HG02642 (cell line): ENCODE data around the gene PRDX2.

Source experiments
- ATAC-seq: cut with Tn5 transposase; IDR thresholded peaks from one replicate; pipeline ENCODE4 v1.9.1; 2021; ENCODE audit warnings: mild to moderate bottlenecking; ENCODE audit not compliant: unreplicated experiment, poor library complexity

PRDX2 gene

GRCh38 chr19:12783291-12783848 lies 18.2 kb downstream of the PRDX2 start:
- ATAC-seq = no peak

GRCh38 chr19:12782424-12783290 lies 18.9 kb downstream of the PRDX2 start:
- ATAC-seq = peak; percentile 52

DNA sequence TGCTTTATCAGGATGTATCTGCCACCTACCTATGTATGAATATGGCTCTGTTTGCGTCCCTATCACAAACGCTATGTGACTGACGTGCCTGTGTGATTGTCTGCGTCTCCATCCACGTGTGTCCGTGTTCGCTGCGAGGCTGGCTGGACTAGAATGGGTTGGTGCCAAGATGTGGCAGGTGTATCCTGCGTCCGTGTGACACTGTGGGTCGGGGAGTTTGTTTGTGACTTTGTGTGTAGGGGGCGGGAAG lies 19.5 kb downstream of the PRDX2 start:
- no peak for ATAC-seq

DNA sequence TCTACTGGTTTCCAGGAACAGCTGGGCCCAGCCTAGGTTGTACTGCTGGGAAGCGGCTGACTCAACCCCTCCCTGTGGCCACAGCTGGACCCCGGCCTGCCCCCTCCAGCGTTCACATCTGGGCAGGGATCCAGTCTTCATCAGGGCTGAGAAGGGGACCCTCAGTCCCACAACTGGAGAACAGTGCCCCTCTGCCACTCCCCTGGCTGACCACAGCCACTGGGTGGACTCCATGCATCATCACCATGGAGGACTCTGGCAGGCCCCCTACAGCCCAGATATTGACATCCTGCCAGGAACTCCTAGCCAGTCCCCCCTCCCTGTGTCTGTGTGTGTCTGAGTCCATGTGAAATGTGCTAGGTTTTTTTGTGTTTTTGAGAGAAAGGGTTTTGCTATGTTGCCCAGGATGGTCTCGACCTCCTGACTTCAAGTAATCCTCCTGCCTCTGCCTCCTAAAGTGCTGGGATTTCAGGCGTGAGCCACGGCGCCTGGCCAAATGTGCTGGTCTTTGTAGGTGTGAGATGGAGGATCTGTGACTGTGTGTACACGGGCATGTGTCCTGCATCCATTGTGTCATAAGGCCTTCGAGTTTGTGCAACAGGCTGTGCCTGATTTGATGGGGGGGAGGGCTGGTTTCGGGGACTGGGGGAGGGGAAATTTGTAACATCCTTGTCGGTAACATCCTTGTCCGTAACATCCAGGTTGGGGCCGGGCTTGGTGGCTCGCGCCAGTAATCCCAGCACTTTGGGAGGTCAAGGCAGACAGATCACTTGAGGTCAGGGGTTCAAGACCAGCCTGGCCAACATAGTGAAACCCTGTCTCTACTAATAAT lies 22.2 kb downstream of the PRDX2 start:
- ATAC-seq = no peak

DNA sequence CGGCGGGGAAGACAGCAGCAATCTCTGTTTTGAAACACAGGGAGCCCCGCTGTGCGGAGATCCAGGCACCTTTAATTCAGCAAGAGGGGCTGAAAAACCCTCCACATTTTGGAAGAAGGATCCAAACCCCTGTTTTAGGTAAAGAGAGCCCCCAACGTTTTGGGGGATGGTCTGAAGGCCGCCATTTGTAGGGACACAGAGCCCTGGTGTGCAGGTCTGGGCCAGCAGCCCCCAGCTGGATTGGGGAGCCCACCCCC lies 22.8 kb downstream of the PRDX2 start:
- no peak for ATAC-seq

GRCh38 chr19:12778017-12778904 lies 23.3 kb downstream of the PRDX2 start:
- ATAC-seq = no peak

GRCh38 chr19:12777217-12778016 lies 24.2 kb downstream of the PRDX2 start:
- ATAC-seq = peak; percentile 34

DNA sequence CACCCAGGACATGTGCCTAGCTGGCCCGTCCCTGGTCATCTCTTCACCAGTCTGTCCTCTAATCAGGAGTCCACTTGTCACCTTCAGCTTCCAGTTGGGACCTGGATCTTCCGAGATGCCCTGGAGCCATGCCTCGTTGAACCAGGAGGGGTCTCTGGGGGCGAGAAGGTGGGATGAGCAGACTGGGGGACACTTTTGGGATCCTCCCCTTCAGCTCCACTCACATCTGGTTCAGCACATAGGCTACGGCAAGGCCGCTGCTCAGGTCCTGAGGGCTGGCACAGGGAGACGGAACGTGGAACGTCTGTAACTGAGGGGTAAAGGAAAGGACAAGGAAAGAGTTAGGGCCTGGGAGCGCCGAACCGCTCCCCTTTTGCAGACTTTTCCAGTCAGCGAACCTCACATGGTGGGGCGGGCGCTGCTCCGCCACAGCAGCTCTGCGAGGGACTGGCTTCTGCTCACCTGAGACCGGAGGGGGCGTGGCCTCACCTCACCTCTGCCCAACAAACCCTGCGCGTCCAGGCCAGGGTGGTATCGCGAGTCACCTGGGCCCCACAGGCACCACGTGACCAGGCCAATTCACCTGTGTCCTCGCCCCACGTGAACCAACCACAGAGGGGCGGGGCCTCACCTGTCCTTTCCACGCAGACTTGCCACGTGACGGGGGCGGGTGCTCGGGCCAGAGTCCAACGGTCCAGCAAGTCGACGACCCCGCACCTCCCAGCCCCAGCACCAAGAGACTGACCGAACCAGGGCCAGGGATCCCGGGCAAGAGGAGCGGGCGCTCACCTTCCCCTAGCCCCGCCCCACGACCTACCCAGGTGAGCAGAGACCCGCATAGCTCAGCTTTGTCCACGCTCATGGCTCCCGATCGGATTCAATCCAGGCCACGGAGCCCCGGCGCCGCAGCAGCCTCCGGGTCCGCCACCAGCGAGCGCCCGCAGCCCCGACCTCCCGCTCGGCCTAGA lies 26.7 kb downstream of the PRDX2 start, which contains the start of gene HOOK2:
TSS of gene HOOK2 (minus strand) at position 965 of the 968 bp plus-strand sequence. CDS start at position 862, 103 bp downstream.
- peak; percentile 7 for ATAC-seq

DNA sequence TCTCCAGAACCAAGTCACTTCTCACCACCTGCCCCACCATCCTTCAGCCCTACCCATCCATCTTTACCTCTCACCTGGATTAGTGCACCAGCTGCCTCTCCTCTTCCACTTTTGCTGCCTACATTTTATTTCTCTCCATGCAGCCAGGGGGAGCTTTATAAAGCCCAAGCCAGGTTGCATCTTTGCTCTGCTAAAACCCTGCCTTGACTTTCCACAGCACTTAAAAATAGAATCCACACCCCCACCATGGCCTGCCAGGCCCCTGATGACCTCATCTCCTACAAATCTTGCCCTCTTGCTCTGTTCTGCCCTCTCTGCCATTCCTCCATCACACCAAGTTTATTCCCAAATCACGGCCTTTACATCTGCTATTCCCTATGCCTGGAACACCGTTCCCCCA lies 28.0 kb downstream of the PRDX2 start:
- ATAC-seq = no peak

- no peak for ATAC-seq
Observed at GRCh38 chr19:12772323-12772722, 29.3 kb downstream of the PRDX2 start.

DNA sequence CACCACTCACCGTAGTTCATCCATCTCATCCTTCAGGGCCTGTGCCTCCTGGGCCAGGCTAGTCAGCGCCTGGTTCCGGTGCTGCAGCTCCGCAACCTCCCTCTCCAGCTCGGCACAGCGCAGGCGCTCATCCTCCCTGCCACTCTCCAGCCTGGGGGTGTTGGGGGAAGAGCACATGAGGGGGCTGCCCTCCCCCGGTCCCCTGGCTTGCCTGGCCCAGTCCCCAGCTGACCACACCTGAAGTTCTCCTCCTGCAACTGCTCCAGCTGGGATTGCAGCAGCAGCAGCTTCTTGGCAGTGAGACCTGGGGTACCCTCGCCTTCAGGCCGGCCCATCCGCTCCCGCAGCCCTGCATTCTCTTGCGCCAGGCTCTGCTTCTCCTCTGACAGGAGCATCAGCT lies 30.7 kb downstream of the PRDX2 start:
- ATAC-seq = no peak

GRCh38 chr19:12769689-12770088 lies 31.9 kb downstream of the PRDX2 start:
- ATAC-seq = no peak

DNA sequence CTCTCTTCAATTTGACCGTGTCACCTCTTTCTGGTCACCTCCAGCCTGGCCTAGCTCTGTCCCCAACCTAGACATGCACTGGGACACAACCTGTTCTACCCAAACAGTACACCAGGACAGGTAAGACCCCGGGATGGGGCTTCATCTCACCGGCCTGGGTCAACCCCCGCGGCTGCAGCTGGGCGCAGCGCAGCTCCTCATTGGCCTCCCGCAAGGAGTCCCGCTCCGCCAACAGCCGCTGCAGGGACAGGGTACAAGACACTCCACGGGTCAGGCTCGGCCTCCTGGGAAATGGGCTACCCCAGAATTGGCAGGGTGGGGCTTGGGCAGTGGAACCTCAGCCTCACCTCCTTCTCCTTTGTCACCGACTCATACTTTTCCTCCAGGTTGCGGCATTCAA lies 33.9 kb downstream of the PRDX2 start:
- no peak for ATAC-seq

DNA sequence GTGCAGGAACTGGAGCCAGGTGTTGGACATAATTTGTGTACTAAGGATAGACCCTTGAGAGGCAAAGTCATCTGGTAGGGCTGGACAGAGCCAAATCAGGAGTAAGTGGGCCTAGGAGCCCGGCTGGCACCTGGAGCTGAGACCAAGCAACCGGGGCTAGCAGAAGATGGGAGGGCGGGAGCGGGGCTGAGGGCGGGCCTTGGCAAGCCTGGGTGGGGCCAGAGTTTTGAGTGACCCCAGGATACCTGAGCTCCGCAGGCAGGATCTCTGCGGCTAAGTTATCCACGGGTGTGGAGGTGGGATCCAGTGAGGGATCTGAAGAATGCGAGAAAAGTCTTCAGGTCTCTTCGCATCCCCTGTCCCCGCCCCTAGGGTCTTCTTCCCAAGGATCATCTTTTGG lies 34.5 kb downstream of the PRDX2 start:
- no peak for ATAC-seq

- peak; percentile 62 for ATAC-seq
Observed at GRCh38 chr19:12766051-12766521, 35.5 kb downstream of the PRDX2 start.

DNA sequence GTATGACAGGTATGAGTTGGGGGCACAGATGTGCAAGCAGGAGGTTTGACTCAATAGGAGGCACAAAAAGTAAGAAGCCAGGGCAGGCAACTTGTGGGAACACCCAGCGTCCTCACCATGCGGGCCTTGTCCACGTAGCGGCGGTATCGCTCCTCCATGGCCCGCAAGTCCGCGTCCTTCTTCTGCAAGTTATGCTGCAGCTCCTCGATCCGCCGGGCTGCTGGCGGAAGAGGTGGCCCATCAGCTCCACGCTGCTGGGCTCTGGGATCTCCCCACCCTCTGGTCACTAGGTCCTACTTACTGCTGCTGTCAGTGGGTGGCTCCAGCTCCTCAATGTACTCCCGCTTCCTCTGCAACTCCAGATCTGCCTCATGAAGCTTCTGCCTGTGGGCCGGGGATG lies 36.9 kb downstream of the PRDX2 start:
- ATAC-seq = no peak

DNA sequence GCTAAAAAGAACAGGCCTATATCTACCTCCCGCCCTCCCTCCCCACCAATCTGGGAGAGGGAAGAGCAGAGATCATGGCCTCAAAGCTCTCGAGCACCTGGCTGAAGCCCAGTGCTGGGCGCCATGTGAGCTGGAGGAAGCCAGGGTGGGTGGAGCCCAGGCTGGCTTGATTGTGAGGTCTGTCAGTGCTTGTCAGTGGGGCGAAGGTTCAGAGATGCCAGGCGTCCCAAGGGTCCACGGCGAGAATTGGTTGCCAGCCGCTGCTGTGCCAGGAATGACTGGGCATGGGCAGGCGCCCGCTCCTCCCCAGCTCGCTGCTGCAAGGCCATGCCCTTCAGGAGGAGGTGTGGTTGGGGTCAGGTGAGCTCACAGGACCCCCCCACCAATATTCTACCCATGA lies 38.5 kb downstream of the PRDX2 start:
- no peak for ATAC-seq

GRCh38 chr19:12759686-12760085 lies 41.9 kb downstream of the PRDX2 start:
- ATAC-seq = no peak
